Neural cell (in vitro differentiated cells): ENCODE data around the gene MLLT1. TPM values are rescaled to one million over a fixed set of nuclear protein-coding genes. Genes with fewer than 3 reads are reported as not detected.

Experiments
- H2AFZ ChIP-seq: fragments of 200-600, 300-800 bp; sonication (generic), shearing (Covaris generic); 2 replicates; pipeline ENCODE4 v1.6.0; 2014; ENCODE audit warnings: low read depth, mild to moderate bottlenecking, antibody characterized with exemption, low read length, moderate library complexity
- H3F3A ChIP-seq: fragments of 200-600 bp; shearing (Covaris generic); 2 replicates; pipeline ENCODE4 v1.6.1; 2016; ENCODE audit warnings: mild to moderate bottlenecking, moderate library complexity, mixed read lengths, antibody characterized with exemption, low read length; ENCODE audit not compliant: insufficient read depth, poor library complexity, severe bottlenecking
- H3K27ac ChIP-seq: fragments of 200-600, 300-800 bp; sonication (generic), shearing (Covaris generic); 2 replicates; pipeline ENCODE4 v1.5.1; 2014; ENCODE audit warnings: mild to moderate bottlenecking, low read length, moderate library complexity
- H3K27me3 ChIP-seq: fragments of 300-800, 200-600 bp; sonication (generic), shearing (Covaris generic); 2 replicates; pipeline ENCODE4 v1.6.0; 2014; ENCODE audit warnings: mild to moderate bottlenecking, low read depth, low read length, moderate library complexity; ENCODE audit not compliant: insufficient read depth
- H3K36me3 ChIP-seq: fragments of 300-800, 200-600 bp; sonication (generic), shearing (Covaris generic); 2 replicates; pipeline ENCODE4 v1.5.1; 2014; ENCODE audit warnings: mild to moderate bottlenecking, antibody characterized with exemption, low read length, moderate library complexity; ENCODE audit not compliant: insufficient read depth
- H3K4me2 ChIP-seq: fragments of 300-800, 200-600 bp; sonication (generic), shearing (Covaris generic); 2 replicates; pipeline ENCODE4 v1.6.0; 2014; ENCODE audit warnings: mild to moderate bottlenecking, low read length
- H3K4me3 ChIP-seq: fragments of 300-800, 200-600 bp; sonication (generic), shearing (Covaris generic); 2 replicates; pipeline ENCODE4 v1.5.1; 2014; ENCODE audit warnings: mild to moderate bottlenecking, low read length, moderate library complexity
- H3K79me2 ChIP-seq: fragments of 200-600 bp; shearing (Covaris generic); replicated peaks from 2 replicates; pipeline ENCODE4 v1.6.0; 2014; ENCODE audit warnings: mild to moderate bottlenecking, low read length, moderate library complexity; ENCODE audit not compliant: insufficient read depth
- H3K9ac ChIP-seq: fragments of 300-800, 200-600 bp; sonication (generic), shearing (Covaris generic); 2 replicates; pipeline ENCODE4 v1.6.1; 2016; ENCODE audit warnings: mild to moderate bottlenecking, low read length, mixed read lengths
- H3K9me2 ChIP-seq: fragments of 200-600 bp; shearing (Covaris generic); 2 replicates; pipeline ENCODE4 v1.6.1; 2016; ENCODE audit warnings: mild to moderate bottlenecking, low read length, mixed read lengths; ENCODE audit not compliant: insufficient read depth
- H3K9me3 ChIP-seq: fragments of 200-600, 300-800 bp; sonication (generic), shearing (Covaris generic); 2 replicates; pipeline ENCODE4 v1.6.1; 2016; ENCODE audit warnings: mild to moderate bottlenecking, mixed run types, low read length, moderate library complexity, mixed read lengths
- H4K20me1 ChIP-seq: fragments of 200-600 bp; shearing (Covaris generic); 2 replicates; pipeline ENCODE4 v1.6.1; 2016; ENCODE audit warnings: mild to moderate bottlenecking, mixed run types; ENCODE audit not compliant: insufficient read depth
- CTCF ChIP-seq: fragments of 450-650 bp; IDR thresholded peaks from 2 replicates; pipeline ENCODE4 v1.5.1; 2014; ENCODE audit warnings: antibody characterized with exemption, mild to moderate bottlenecking, moderate library complexity; ENCODE audit not compliant: poor library complexity, severe bottlenecking
- EP300 ChIP-seq: fragments of 450-650 bp; conservative IDR thresholded peaks from 2 replicates; pipeline ENCODE4 v1.6.1; 2014; ENCODE audit warnings: antibody characterized with exemption, mild to moderate bottlenecking, moderate library complexity; ENCODE audit not compliant: poor library complexity, severe bottlenecking
- EZH2 ChIP-seq: fragments of 200-600, 300-800 bp; shearing (Covaris generic), sonication (generic); IDR thresholded peaks from 2 replicates; pipeline ENCODE4 v1.6.1; 2014; ENCODE audit warnings: antibody characterized with exemption, low read length, borderline replicate concordance, mild to moderate bottlenecking; ENCODE audit not compliant: insufficient read depth, poor library complexity, severe bottlenecking
- MXI1 ChIP-seq: fragments of 450-650 bp; conservative IDR thresholded peaks from 2 replicates; pipeline ENCODE4 v1.6.1; 2014; ENCODE audit warnings: antibody characterized with exemption, mild to moderate bottlenecking; ENCODE audit not compliant: poor library complexity, severe bottlenecking
- POLR2AphosphoS5 ChIP-seq: IDR thresholded peaks from 2 replicates; pipeline ENCODE4 v1.6.1; 2012
- RAD21 ChIP-seq: fragments of 450-650 bp; conservative IDR thresholded peaks from 2 replicates; pipeline ENCODE4 v1.6.1; 2014; ENCODE audit warnings: antibody characterized with exemption, mild to moderate bottlenecking, moderate library complexity
- REST ChIP-seq: IDR thresholded peaks from 2 replicates; pipeline ENCODE4 v1.6.1; 2012; ENCODE audit warnings: borderline replicate concordance
- SMC3 ChIP-seq: fragments of 450-650 bp; conservative IDR thresholded peaks from 2 replicates; pipeline ENCODE4 v1.6.1; 2014; ENCODE audit warnings: antibody characterized with exemption, mild to moderate bottlenecking, moderate library complexity; ENCODE audit not compliant: poor library complexity
- TAF1 ChIP-seq: IDR thresholded peaks from 2 replicates; pipeline ENCODE4 v1.6.1; 2012; ENCODE audit warnings: low read depth
- polyA plus RNA-seq: library from polyadenylated mRNA; depleted of rRNA; stranded (reverse); fragments of >200 nt; gene quantifications from 2 replicates; pipeline ENCODE4 v1.2.3, GENCODE V29; 2014

The MLLT1 gene
- polyA plus RNA-seq, 1 donor from 2014 or later: 34.0 TPM

- no peak overlapping the region for H3K4me2 ChIP-seq
- H2AFZ ChIP-seq: no peak overlapping the region
- H4K20me1 ChIP-seq: no peaks in the 10 kb centered on the region
- TF ChIP-seq TAF1 (no peak), POLR2AphosphoS5 (no peak), SMC3 (no peak), EP300 (no peak), REST (no peak), CTCF (no peak), RAD21 (no peak), MXI1 (no peak), EZH2 (no peak)
- H3K9me2 ChIP-seq: no peaks in the 10 kb centered on the region
- H3F3A ChIP-seq: no peaks in the 10 kb centered on the region
- H3K9me3 ChIP-seq: no peaks in the 10 kb centered on the region
- no peaks in the 10 kb centered on the region for H3K79me2 ChIP-seq
- H3K27ac ChIP-seq: no peak overlapping the region
- no peaks in the 10 kb centered on the region for H3K36me3 ChIP-seq
- no peak overlapping the region for H3K9ac ChIP-seq
- H3K27me3 ChIP-seq: no peaks in the 10 kb centered on the region
- no peak overlapping the region for H3K4me3 ChIP-seq
Measured at GRCh38 chr19:6313398-6313969, 33.7 kb upstream of the MLLT1 start.

GRCh38 chr19:6312018-6312417 is 32.2 kb upstream of the MLLT1 start:
- H2AFZ ChIP-seq: no peak overlapping the region

More at GRCh38 chr19:6312018-6312417, 32.2 kb upstream of the MLLT1 start:
- H3K9me2 ChIP-seq: no peaks in the 10 kb centered on the region
- H3K4me3 ChIP-seq: no peak overlapping the region
- H3F3A ChIP-seq: no peaks in the 10 kb centered on the region
- no peaks in the 10 kb centered on the region for H3K9me3 ChIP-seq
- no peaks in the 10 kb centered on the region for H3K79me2 ChIP-seq
- H3K9ac ChIP-seq: no peak overlapping the region
- H3K36me3 ChIP-seq: no peaks in the 10 kb centered on the region
- H3K27me3 ChIP-seq: no peaks in the 10 kb centered on the region
- no peaks in the 10 kb centered on the region for H4K20me1 ChIP-seq
- no peak overlapping the region for H3K4me2 ChIP-seq
- H3K27ac ChIP-seq: no peak overlapping the region
- TF ChIP-seq POLR2AphosphoS5 (no peak), SMC3 (no peak), CTCF (no peak), RAD21 (no peak), EP300 (no peak), MXI1 (no peak), EZH2 (no peak)
